SKM-1 (cell line): Measurements from ENCODE around the gene CD101.

Experiments
- DNase-seq: peaks from one replicate; lab custom pipeline; 2025; ENCODE audit not compliant: unreplicated experiment; lab: John Stamatoyannopoulos, UW

CD101 gene

DNA sequence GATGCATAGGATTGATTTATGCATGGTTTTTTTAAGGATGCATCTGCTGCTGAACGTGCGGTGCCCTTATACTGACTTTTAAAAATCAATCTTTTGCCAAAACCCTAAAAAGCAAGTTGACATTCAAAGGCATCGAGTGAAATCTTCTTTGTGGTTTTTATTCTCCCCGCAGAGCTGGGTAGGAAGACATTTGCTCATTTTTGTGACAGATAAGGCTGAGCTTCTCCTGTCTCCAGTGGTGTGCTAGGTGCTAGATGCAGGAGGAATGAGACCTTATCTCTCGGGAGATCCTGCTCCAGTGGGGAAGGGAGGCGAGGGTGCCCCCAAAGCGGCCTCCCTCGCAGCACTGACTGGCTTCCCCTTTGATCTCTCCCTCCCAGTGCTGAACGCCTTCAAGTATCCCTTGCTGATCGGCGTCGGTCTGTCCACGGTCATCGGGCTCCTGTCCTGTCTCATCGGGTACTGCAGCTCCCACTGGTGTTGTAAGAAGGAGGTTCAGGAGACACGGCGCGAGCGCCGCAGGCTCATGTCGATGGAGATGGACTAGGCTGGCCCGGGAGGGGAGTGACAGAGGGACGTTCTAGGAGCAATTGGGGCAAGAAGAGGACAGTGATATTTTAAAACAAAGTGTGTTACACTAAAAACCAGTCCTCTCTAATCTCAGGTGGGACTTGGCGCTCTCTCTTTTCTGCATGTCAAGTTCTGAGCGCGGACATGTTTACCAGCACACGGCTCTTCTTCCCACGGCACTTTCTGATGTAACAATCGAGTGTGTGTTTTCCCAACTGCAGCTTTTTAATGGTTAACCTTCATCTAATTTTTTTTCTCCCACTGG is 14.9 kb upstream of the CD101 start:
- DNase-seq, result no peak

DNA sequence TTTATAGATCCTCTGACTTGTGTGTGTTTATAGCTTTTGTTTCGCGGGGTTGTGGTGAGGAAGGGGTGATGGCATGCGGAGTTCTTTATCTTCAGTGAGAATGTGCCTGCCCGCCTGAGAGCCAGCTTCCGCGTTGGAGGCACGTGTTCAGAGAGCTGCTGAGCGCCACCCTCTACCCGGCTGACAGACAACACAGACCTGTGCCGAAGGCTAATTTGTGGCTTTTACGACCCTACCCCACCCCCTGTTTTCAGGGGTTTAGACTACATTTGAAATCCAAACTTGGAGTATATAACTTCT is 14.4 kb upstream of the CD101 start:
- DNase-seq, result no peak

DNA sequence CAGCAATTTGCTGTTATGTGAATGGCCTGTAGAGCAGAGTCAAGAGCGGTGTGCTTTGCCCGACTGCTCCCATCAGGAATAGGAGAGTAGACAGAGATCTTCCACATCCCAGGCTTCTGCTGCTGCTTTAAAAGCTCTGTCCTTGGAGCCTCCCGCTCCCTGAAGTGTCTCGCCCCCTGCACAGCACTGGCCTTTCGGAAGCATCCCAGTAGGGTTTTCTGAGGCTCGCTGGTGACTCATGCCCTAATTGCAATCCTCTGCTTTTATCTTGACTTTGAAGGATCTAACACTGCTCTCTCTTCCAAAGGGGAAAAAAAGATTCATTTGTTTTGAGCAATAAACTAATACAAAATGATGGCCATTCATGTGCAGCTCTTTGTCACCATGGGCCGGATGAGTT is 13.3 kb upstream of the CD101 start:
- DNase-seq, result no peak

- DNase-seq, result no peak
Observed at GRCh38 chr1:116988908-116989307, 12.7 kb upstream of the CD101 start.

DNA sequence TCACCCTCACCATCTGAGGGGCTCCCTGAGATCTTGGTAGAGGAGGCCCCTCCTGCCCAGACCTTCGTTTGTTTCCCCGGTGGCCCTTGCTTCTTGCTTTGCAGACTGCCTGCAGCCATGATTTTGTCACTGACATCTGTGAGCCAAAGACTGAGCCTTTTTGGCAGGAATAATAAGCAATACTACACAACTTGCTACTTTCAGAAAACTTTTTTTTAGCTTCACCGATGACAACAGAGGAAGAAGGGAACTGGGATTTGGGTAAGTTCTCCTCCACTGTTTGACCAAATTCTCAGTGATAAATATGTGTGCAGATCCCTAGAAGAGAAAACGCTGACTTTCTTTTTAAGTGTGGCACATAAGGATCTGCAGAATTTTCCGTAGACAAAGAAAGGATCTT is 11.7 kb upstream of the CD101 start:
- no peak for DNase-seq

GRCh38 chr1:116990612-116991151 is 10.9 kb upstream of the CD101 start:
- DNase-seq, result peak; percentile 67

DNA sequence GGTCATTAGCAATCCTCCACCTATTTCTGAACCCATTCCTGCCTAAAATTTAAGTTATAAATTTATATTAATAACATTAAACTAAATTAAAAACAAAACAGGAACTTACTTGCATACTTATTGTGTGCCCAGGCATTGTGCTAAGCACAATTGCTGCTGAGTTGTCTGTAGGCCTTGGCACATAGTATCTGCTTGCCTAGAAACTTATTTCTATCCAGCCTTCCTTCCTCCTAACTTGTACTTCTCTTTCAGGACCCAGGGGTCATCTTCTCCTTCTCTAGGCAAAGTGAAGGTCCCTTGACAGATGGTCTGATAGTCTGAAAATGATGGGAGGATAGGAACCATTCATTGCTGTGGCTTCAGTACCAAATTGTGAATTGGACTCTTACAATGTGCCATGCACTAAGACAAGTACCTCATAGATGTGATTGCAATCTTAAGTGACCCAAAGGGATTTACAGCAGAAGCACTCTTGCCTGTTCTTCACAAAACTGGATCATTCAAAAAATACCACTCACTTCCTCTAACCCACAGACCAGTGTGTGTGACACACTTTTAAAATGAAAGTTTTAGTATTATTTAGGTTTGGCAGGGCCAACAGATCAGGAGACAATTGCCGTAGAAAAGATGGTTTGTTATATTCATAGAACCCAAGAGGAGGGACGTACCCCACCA is 10.3 kb upstream of the CD101 start:
- DNase-seq, result peak; percentile 31

- DNase-seq, result no peak
Observed at GRCh38 chr1:116991918-116992317, 9.6 kb upstream of the CD101 start.

DNA sequence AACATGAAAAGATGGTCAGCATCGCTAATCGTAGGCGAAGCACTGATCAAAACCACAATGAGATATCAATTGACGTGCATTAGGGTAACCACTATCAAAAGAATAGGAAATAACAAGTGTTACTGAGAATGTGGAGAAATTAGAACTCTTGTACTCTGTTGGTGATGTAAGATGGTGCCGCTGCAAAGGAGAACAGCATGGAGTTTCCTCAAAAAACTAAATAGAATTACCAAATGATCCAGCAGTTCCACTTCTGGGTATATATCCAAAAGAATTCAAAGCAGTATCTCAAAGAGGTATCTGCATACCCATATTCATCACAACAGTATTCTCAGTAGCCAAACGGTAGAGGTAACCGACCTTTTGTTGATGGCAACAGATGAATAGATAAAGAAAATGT is 8.3 kb upstream of the CD101 start:
- DNase-seq, result no peak

DNA sequence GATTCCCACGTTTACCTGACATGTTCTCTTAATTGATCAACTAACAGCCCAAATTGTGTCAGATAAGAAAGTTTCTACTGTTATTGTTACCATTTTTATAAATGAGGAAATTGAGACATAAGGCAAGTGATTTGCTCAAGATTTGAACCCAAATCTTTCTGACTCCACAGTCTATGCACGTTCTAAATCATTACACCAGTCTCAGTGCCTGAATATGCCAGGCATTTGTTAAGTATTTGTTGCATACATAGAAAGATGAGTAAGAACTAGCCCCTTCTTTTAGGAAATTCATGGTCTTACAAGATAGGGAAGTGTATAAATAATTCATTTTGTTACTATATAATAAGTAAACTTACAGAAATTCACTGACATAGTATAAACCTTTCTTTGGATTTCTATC is 7.1 kb upstream of the CD101 start:
- DNase-seq, result no peak

DNA sequence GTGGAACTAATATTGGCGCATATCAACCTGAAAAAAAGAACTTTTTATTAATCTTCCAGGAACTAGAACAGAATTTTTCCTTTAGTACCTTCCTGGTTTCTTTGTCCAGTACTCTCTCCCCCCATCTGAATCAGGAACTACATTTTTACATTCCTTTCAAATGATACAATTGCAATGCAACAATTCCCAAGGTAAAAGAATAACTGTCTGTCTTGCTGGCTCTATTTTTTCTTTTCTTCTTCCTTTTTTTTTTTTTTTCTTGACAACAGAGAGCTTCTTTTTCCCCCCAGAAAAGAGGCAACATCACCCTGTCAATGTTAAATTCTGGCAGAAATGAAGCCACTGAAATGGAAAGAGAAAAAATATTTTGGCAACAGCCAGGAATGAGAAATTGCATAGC is 4.5 kb upstream of the CD101 start:
- no peak for DNase-seq

GRCh38 chr1:116997636-116998035 is 3.9 kb upstream of the CD101 start:
- no peak for DNase-seq

GRCh38 chr1:116999596-116999995 is 2.0 kb upstream of the CD101 start:
- DNase-seq, result no peak

GRCh38 chr1:117000142-117000541 is 1.4 kb upstream of the CD101 start:
- no peak for DNase-seq

GRCh38 chr1:117003223-117003875 is 1.8 kb downstream of the CD101 start:
- DNase-seq, result peak; percentile 94

DNA sequence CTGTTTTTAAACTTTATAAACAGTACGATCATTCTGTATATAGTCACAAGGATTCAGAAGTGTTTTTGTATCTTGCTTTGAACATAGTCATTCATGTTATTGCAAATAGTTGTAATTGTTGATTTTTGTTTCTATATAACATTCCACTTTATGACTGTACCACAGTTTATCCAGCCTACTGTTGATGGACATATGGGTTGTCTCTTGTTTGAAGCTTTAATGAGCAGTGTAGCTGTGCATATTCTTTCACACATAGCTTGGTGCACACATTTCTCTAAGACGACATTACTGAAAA is 6.1 kb downstream of the CD101 start:
- DNase-seq, result no peak

- no peak for DNase-seq
Observed at GRCh38 chr1:117008656-117009055, 7.1 kb downstream of the CD101 start.

GRCh38 chr1:117009132-117009531 is 7.6 kb downstream of the CD101 start:
- DNase-seq, result peak; percentile 70

- no peak for DNase-seq
Observed at GRCh38 chr1:117010310-117010969, 8.9 kb downstream of the CD101 start.

GRCh38 chr1:117011334-117011733 is 9.8 kb downstream of the CD101 start:
- no peak for DNase-seq

GRCh38 chr1:117013309-117013858 is 11.8 kb downstream of the CD101 start:
- no peak for DNase-seq
